HEK293T (cell line): ENCODE measurements around the gene IGF1R.

ENCODE experiments used
- CTCF ChIA-PET: fragments of 350-600 bp; formaldehyde crosslinking; extraction: SDS; loops from one replicate; lab custom pipeline; 2021; ENCODE audit warnings: antibody characterized with exemption, inconsistent platforms; lab: Yijun Ruan, JAX
- POLR2A ChIA-PET: fragments of 350-600 bp; formaldehyde crosslinking; extraction: SDS; loops from one replicate; lab custom pipeline; 2020; ENCODE audit warnings: antibody characterized with exemption, inconsistent platforms; lab: Yijun Ruan, JAX
- DNase-seq: peaks from one replicate; pipeline ENCODE4 v3.0.0; 2012; ENCODE audit warnings: mixed read lengths; ENCODE audit errors: extremely low spot score
- ARNT ChIP-seq: fragments of 450-650 bp; IDR thresholded peaks from 2 replicates; pipeline ENCODE4 v1.6.1; 2017; ENCODE audit warnings: mild to moderate bottlenecking
- BHLHE40 ChIP-seq: fragments of 450-650 bp; IDR thresholded peaks from 2 replicates; pipeline ENCODE4 v1.6.1; 2016; ENCODE audit warnings: mild to moderate bottlenecking, moderate library complexity, borderline replicate concordance
- CTBP1 ChIP-seq: fragments of 450-650 bp; IDR thresholded peaks from 2 replicates; pipeline ENCODE4 v1.6.1; 2016; ENCODE audit warnings: borderline replicate concordance
- ELF4 ChIP-seq: fragments of 450-650 bp; IDR thresholded peaks from 2 replicates; pipeline ENCODE4 v1.6.1; 2017; ENCODE audit warnings: antibody characterized with exemption
- FOXA1 ChIP-seq: fragments of 450-650 bp; IDR thresholded peaks from 2 replicates; pipeline ENCODE4 v1.6.1; 2016; ENCODE audit warnings: mild to moderate bottlenecking
- FOXK2 ChIP-seq: fragments of 450-650 bp; IDR thresholded peaks from 2 replicates; pipeline ENCODE4 v1.6.1; 2016; ENCODE audit warnings: mild to moderate bottlenecking
- FOXM1 ChIP-seq: fragments of 450-650 bp; IDR thresholded peaks from 2 replicates; pipeline ENCODE4 v1.6.1; 2017; ENCODE audit warnings: mild to moderate bottlenecking, borderline replicate concordance
- HDGF ChIP-seq: fragments of 450-650 bp; IDR thresholded peaks from 2 replicates; pipeline ENCODE4 v1.6.1; 2017; ENCODE audit warnings: antibody characterized with exemption, borderline replicate concordance
- L3MBTL2 ChIP-seq: fragments of 450-650 bp; conservative IDR thresholded peaks from 2 replicates; pipeline ENCODE4 v1.6.1; 2016; ENCODE audit warnings: mild to moderate bottlenecking
- LEF1 ChIP-seq: fragments of 450-650 bp; IDR thresholded peaks from 2 replicates; pipeline ENCODE4 v1.6.1; 2017; ENCODE audit warnings: mild to moderate bottlenecking, borderline replicate concordance
- NFRKB ChIP-seq: fragments of 450-650 bp; IDR thresholded peaks from 2 replicates; pipeline ENCODE4 v1.6.1; 2016; ENCODE audit warnings: mild to moderate bottlenecking, moderate library complexity
- PKNOX1 ChIP-seq: fragments of 450-650 bp; IDR thresholded peaks from 2 replicates; pipeline ENCODE4 v1.6.1; 2016
- SP1 ChIP-seq: fragments of 450-650 bp; IDR thresholded peaks from 2 replicates; pipeline ENCODE4 v1.6.1; 2017
- SUZ12 ChIP-seq: fragments of 450-650 bp; IDR thresholded peaks from 2 replicates; pipeline ENCODE4 v1.6.1; 2016; ENCODE audit warnings: mild to moderate bottlenecking
- TARDBP ChIP-seq: fragments of 450-650 bp; IDR thresholded peaks from 2 replicates; pipeline ENCODE4 v1.6.1; 2016
- ZNF384 ChIP-seq: fragments of 450-650 bp; IDR thresholded peaks from 2 replicates; pipeline ENCODE4 v1.6.1; 2016

The IGF1R gene

GRCh38 chr15:98904544-98904943 is 256.2 kb downstream of the IGF1R start:
- TF ChIP-seq TARDBP (no peak), ELF4 (no peak)
- peak; percentile 64 for DNase-seq
- CTCF ChIA-PET, result interaction anchor here (0.5 to 1.9 kb wide), 7 partner anchors 23 to 181 kb away, joined by 3 to 5 read pairs (median 3); no protein-coding TSS in a partner anchor
- POLR2A ChIA-PET, result interaction anchor here (0.6 to 2.2 kb wide), 2 partner anchors 11 to 48 kb away, joined by 3 to 5 read pairs; no protein-coding TSS in a partner anchor

- CTCF ChIA-PET, result interaction anchor here (0.6 to 1.3 kb wide), 3 partner anchors 17 to 1298 kb away, joined by 3 to 4 read pairs (median 4); no protein-coding TSS in a partner anchor
- POLR2A ChIA-PET, result interaction anchor here (0.8 kb wide), 1 partner anchor 15 kb away, joined by 3 read pairs; no protein-coding TSS in a partner anchor
- DNase-seq, result no peak
- TF ChIP-seq ARNT (no peak), NFRKB (no peak), ELF4 (no peak), HDGF (no peak), FOXK2 (no peak), BHLHE40 (no peak), CTBP1 (no peak), L3MBTL2 (no peak), LEF1 (no peak), TARDBP (no peak), FOXA1 (no peak), SP1 (no peak), ZNF384 (no peak), PKNOX1 (no peak)
Observed at GRCh38 chr15:98905963-98906711, 257.8 kb downstream of the IGF1R start.

- POLR2A ChIA-PET, result interaction anchor here (0.8 kb wide), 1 partner anchor 16 kb away, joined by 3 read pairs; no protein-coding TSS in a partner anchor
- DNase-seq, result no peak
- TF ChIP-seq BHLHE40 (no peak), HDGF (no peak), SP1 (no peak), NFRKB (no peak), PKNOX1 (no peak), L3MBTL2 (no peak), FOXK2 (no peak), ARNT (no peak), ZNF384 (no peak), FOXA1 (no peak), LEF1 (no peak), CTBP1 (no peak), FOXM1 (no peak), TARDBP (no peak), ELF4 (no peak), SUZ12 (no peak)
- CTCF ChIA-PET, result interaction anchor here (0.6 kb wide), 1 partner anchor 71 kb away, joined by 7 read pairs; no protein-coding TSS in a partner anchor
Observed at GRCh38 chr15:98906712-98907083, 258.4 kb downstream of the IGF1R start.

GRCh38 chr15:98907927-98908471 is 259.7 kb downstream of the IGF1R start:
- no peak for DNase-seq
- ChIA-PET POLR2A (no interaction called here), CTCF (no interaction called here)
- TF ChIP-seq PKNOX1 (no peak), TARDBP (no peak), ARNT (no peak), L3MBTL2 (no peak), FOXK2 (no peak), LEF1 (no peak), HDGF (no peak), SUZ12 (no peak), ELF4 (no peak), BHLHE40 (no peak), NFRKB (no peak), SP1 (no peak), FOXA1 (no peak)

- ChIA-PET POLR2A (no interaction called here), CTCF (no interaction called here)
Observed at GRCh38 chr15:98909968-98910885, 261.9 kb downstream of the IGF1R start.

More at GRCh38 chr15:98909968-98910885, 261.9 kb downstream of the IGF1R start:
- no peak for DNase-seq
- TF ChIP-seq CTBP1 (no peak), FOXK2 (no peak), SP1 (no peak), SUZ12 (no peak), NFRKB (no peak), ARNT (no peak), TARDBP (no peak), LEF1 (no peak)
